Astrocyte of the cerebellum (primary cell): Measurements from ENCODE around the gene CTNNA3.

Source experiments
- DNase-seq: peaks from one replicate; pipeline ENCODE4 v3.0.0-alpha.2; 2011; ENCODE audit warnings: low read depth
- H3K4me3 ChIP-seq: 2 replicates; pipeline ENCODE4 v1.5.1; 2011; ENCODE audit warnings: mild to moderate bottlenecking, low read depth, low read length, moderate library complexity
- in situ Hi-C: cut with HindIII; loops from 2 replicates; pipeline ENCODE4 v1.10.0; 2017; ENCODE audit warnings: low sequenced_read_pairs
- TF ChIP-seq, protein P1 (sequence below): IDR thresholded peaks from 2 replicates; pipeline ENCODE4 v1.5.1; 2012; ENCODE audit warnings: low read length, low read depth, moderate library complexity, mild to moderate bottlenecking; ENCODE audit errors: missing control alignments

Gene CTNNA3

DNA sequence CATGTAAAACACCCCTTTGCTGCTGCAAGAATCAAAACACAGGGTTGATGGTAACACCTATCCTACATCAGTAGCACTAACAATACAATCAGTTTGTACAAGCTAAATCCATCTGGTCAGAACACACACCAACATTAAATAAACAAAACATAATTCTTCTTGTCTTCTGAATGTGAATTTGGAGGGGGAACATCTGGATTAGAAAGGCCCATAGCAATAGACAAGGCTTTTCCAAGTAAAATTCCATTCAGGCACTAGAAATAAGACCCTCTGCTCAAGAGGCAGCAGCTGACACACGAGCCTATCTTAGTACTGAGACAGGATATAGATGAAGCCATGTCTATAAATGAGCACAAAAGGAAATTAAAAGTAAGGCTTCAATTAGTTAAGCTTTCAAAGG is 1610.1 kb downstream of the CTNNA3 start:
- in situ Hi-C loops: no loop called here
- TF ChIP-seq, protein P1, sequence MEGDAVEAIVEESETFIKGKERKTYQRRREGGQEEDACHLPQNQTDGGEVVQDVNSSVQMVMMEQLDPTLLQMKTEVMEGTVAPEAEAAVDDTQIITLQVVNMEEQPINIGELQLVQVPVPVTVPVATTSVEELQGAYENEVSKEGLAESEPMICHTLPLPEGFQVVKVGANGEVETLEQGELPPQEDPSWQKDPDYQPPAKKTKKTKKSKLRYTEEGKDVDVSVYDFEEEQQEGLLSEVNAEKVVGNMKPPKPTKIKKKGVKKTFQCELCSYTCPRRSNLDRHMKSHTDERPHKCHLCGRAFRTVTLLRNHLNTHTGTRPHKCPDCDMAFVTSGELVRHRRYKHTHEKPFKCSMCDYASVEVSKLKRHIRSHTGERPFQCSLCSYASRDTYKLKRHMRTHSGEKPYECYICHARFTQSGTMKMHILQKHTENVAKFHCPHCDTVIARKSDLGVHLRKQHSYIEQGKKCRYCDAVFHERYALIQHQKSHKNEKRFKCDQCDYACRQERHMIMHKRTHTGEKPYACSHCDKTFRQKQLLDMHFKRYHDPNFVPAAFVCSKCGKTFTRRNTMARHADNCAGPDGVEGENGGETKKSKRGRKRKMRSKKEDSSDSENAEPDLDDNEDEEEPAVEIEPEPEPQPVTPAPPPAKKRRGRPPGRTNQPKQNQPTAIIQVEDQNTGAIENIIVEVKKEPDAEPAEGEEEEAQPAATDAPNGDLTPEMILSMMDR: no peak
- H3K4me3 ChIP-seq: no peak overlapping the region
- DNase-seq: no peak

DNA sequence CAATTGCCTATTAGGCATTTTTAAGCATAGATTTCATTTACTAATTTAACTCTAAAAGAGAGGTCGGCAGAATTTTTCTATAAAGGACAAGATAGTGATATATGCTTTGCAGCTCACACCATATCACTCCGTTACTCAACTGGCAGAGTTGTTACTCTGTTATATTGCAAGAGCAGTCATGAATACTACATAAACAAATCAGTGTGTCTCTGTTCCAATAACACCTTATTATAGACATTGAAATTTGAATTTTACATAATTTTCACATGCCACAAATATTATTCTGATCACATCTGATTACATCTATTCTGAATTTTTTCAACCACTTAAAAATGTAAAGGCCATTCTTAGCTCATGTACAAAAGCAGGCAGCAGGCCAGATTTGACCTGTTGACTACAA is 1624.1 kb downstream of the CTNNA3 start:
- DNase-seq: no peak
- TF ChIP-seq, protein P1: no peak
- H3K4me3 ChIP-seq: no peak overlapping the region
- in situ Hi-C loops: no loop called here

GRCh38 chr10:66058594-66058993 is 1637.4 kb downstream of the CTNNA3 start:
- in situ Hi-C loops: no loop called here
- H3K4me3 ChIP-seq: no peak overlapping the region
- DNase-seq: no peak
- TF ChIP-seq, protein P1: no peak

DNA sequence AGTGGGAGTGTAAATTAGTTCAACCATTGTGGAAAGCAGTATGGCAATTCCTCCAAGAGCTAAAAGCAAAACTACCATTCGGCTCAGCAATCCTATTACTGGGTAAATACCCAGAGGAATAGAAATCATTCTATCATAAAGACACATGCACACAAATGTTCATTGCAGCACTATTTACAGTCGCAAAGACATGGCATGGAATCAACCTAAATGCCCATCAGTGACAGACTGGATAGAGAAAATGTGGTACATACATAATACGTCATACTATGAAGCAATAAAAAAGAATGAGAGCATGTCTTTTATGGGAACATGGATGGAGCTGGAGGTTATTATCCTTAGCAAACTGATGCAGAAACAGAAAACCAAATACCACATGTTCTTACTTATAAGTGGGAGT is 1646.7 kb downstream of the CTNNA3 start:
- no peak for DNase-seq
- in situ Hi-C loops: no loop called here
- TF ChIP-seq, protein P1: no peak
- H3K4me3 ChIP-seq: no peak overlapping the region

GRCh38 chr10:66045859-66046258 is 1650.1 kb downstream of the CTNNA3 start:
- H3K4me3 ChIP-seq: no peak overlapping the region
- TF ChIP-seq, protein P1: no peak
- in situ Hi-C loops: no loop called here
- no peak for DNase-seq

DNA sequence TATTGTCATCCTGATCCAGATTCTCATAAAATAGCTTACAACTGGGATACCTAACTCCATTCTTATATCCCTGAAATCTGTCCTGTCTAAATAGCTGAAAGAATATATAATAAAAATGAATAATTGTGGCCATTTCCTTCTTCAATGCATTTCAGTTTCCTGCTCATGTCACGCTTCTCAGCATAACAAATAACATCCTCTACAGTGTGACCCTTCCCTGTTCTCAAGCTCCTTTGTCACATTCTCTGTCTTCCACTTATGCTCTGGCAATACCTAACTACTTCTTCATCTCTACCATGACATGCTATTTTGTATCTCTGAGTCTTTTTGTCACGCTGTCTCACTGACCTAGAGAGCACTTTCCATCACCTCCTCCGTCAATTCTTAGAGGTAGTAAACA is 1654.2 kb downstream of the CTNNA3 start:
- TF ChIP-seq, protein P1: no peak
- no peak for DNase-seq
- in situ Hi-C loops: no loop called here
- H3K4me3 ChIP-seq: no peak overlapping the region

GRCh38 chr10:66038623-66039022 is 1657.4 kb downstream of the CTNNA3 start:
- H3K4me3 ChIP-seq: no peak overlapping the region
- no peak for DNase-seq
- in situ Hi-C loops: no loop called here
- TF ChIP-seq, protein P1: no peak
